HG03095 (cell line): Measurements from ENCODE around the gene CAPN7.
A peak's percentile ranks its signal among the peaks of the same experiment; 100 is the strongest.

Experiments used
- ATAC-seq: cut with Tn5 transposase; IDR thresholded peaks from one replicate; pipeline ENCODE4 v1.9.1; 2021; ENCODE audit warnings: moderate library complexity; ENCODE audit not compliant: unreplicated experiment

CAPN7 gene

GRCh38 chr3:15243822-15244482, 37.9 kb downstream of the CAPN7 start:
- ATAC-seq, result no peak

DNA sequence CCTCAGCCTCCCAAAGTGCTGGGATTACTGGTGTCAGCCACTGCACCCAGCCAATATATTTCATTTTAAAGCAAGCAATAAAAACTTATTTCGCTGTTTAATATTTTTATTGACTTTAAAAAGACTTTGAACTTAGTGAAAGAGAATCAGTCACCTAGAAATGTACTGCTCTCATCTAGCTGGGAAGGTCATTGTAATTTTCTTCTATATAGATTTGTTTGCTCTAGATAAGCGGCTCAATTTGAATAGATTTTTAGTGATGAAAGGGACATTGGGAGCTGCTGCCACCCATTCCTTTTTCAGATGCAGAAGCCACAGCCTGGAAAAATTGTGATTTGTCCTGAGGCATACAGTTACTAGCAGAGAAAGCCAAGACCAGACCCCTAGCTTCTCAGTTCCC, 40.1 kb downstream of the CAPN7 start:
- no peak for ATAC-seq

DNA sequence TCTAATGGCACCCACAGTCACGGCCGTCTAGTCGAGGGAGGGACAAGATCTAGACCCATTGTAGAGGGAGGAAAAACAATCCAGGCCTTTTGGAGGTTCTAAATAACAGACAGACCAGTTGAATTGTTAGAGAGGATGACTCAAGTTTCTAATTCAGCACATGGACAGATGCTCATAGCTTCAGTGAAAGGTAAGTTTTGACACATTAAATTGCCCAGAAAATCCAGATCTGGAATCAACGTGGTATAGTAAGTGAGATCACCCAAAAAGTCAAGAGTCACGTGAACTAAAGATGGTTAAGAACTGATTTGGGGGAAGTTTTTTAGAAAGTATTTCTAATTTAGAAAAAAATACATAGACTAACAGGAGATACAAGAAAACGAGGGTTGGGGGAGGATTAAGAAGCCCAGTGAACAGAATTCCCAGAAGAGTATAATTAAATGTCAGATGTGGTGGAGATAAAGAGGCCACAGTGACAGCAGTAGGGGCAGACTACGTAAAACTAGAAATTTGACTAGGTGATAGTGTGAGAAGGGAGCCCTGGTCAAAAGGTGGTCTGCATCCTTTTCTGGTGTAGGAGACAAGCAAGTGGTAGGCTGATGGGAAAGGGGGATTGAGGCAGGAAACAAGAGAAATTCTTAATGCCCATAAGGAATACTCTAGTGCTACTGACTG, 47.1 kb downstream of the CAPN7 start:
- no peak for ATAC-seq

DNA sequence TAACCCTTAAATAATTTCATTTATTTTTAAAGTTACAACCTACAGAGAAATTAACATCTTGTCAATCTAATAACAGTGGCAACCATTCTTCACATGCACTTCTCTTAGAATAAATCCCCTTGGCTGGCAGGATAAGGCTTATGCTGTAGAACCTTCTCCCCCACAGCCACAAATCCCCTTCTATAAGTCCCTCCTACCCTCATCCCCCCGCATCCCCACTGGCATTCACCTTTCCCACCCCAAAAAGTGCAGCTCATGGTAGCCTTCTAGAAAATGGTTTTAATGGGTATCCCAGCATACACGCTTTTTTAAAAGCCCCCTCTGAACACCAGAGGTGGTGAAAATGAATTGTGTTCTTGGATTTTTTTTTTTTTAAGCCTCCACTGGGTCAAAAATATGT, 49.2 kb downstream of the CAPN7 start:
- no peak for ATAC-seq

DNA sequence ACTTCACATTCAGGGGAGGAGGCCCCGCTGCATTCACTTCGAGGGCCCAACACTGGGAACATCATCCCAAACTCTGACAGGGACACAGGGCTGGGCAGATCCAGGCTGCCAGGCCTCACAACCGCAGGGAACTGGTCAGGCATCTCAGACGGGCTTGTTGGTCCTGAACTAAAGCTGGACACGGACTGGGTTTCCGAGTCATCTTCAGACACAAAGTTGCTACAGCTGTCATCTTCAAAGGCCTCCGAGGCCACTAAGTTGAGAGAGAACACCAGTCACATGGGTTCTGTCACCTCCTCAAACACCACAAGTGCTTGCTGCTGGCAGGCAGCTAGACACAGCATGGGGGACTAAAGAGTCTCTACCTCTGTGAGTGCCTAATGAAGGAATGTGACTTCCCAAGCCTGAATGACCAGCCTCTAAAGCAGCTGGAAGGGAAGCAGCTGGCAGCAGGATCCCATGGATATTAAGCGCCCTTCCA, 50.9 kb downstream of the CAPN7 start:
- ATAC-seq, result no peak

- no peak for ATAC-seq
Measured at GRCh38 chr3:15258720-15259119, 52.7 kb downstream of the CAPN7 start.

DNA sequence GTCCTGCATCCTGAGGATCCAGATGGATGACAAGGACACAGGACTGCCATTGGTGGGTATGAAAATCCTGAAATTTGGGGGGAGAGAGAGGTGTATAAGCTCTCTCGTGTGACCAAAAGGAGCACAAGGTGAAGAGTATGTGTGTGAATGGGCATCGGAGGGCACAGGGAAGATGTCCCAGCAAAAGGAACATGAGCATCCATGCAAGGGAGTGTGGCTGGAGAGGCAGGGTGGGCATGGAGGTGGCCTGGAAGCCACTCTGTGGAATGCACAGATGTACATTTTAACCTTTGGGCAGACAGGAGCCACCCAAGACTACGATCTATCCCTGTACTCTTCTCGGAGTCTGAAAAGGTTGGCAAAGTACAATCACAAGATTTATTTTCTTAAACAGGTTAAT, 54.5 kb downstream of the CAPN7 start:
- no peak for ATAC-seq

DNA sequence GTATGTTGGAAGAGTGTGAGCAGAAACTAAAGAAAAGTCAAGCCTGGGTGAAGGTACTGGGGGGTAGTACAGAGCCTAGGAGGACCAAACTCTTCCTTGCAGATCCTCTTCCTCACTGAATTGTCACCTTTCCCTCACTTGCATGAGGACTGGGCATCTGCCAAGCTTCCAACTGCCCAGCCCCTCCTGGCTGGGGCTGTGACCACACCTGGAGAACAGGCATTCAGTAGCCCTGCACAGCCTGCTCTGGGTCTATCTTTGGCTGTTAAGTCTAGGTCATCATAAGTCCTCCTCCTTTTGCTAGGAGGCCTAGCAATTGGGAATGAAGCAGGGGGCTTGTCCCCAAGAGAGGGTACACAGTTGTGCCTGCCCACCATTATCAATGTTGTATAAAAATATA, 55.2 kb downstream of the CAPN7 start:
- ATAC-seq, result no peak

- ATAC-seq, result no peak
Measured at GRCh38 chr3:15262021-15262420, 56.0 kb downstream of the CAPN7 start.

- no peak for ATAC-seq
Measured at GRCh38 chr3:15263120-15263519, 57.1 kb downstream of the CAPN7 start.

DNA sequence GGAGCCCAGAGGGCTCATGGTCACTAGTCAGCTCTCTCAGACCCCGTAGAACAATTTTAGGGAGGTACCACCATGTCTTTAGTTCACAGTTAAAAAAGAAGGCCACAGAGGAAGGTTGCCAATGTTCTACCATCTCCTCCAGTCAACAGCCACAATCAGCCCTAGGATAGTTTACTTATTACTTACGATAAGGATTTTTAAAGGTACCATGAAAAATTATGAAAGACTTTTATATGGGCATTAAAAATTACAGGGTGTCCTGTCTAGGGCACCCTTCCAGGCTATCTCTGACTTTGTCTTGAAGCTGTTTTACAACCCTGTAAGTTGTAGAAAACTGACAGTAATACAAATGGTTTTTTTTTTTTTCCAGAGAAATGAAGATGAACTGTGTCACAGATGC, 57.9 kb downstream of the CAPN7 start:
- no peak for ATAC-seq

- no peak for ATAC-seq
Measured at GRCh38 chr3:15264486-15264885, 58.4 kb downstream of the CAPN7 start.

GRCh38 chr3:15265655-15266509, 59.8 kb downstream of the CAPN7 start:
- ATAC-seq, result no peak

GRCh38 chr3:15266510-15267376, 60.7 kb downstream of the CAPN7 start:
- ATAC-seq, result no peak

DNA sequence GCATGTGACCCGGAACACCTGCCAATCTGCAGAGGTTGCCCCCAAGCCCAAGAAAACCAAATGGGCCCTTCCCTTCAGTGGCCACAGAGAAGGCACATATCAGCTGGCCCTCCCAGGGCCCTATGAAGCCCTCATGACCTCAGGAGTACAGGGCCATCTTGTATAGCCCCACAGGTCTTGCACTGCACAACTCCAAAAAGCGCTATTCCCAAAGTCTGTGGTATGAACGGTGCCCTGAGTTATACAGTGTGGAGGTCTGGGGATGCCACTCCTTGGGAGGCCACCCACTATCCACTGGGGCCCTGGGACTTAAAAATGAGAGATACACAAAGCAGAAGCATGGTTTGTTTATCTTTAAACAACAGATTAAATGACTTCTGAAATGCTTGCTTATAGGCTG, 61.5 kb downstream of the CAPN7 start:
- no peak for ATAC-seq

DNA sequence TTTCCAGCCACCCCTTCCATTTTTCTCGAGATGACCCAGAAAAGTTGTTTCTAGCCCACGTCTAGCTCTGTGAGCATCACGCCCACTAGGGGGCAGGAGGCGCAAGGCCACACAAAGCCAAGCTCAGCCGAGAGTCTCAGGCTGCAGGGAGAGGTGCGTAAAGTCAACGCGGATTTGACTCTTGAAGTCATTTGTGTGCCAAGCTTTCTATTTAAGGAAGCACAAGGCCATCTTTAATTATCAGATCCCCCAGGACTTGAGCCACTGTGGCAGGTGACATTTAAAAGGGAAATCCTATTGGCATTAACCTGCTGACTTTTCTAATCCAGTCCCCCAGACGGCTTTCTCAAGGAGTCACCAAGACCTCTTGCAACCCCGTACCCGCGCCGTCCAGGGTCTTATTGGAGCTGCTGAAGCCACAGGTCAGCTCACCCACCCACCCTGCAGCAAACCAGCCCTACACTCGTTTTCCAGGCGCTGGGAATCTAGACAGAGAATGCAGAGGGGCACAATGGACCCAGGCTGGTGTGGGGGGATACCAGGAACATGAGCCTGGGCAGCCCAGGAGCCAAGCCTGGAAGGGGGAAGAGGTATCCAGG, 62.1 kb downstream of the CAPN7 start:
- ATAC-seq, result peak; percentile 44

DNA sequence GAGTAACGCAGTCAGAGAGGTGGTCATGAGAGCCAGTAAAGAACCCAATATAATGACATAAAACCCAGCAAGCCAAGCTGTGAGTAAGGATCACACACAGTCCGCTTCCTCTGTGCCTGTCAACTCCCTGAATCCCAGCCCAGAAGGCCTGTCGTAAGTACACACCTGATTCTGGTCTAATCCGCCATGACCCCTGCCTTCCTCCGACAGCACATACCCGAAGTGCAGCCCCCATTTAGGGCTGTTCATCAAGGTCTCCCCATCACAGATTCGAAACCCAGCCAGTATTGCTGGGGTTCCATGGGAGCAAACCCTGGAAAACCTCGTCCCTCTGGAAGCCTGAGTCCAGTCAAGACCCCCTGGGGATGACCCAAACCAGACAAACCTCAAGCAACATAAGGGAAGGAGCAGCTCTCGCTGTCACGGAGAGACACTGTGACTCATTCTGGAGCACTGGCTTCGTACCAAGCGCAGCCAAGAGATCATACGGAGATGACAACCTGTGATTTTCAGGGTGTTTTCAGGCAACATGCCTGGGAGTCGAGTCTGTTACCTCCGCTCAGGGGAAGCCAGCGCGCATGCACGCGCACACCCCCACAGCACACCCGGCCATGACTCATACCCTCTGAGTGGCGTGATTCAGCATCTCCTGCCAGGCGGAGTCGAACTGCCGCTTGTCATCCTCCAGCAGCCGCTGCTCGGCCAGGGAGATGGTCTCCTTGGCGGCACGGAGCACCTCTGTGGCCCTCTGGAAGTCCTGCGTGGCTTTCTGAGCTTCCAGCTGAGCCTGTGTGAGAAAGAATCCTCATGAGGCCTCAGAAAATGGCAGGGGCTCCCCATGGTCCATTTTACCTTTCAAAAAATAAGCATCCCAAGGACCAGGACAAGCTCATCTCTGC, 63.3 kb downstream of the CAPN7 start:
- peak; percentile 44 for ATAC-seq

GRCh38 chr3:15271030-15271429, 65.0 kb downstream of the CAPN7 start:
- ATAC-seq, result no peak

DNA sequence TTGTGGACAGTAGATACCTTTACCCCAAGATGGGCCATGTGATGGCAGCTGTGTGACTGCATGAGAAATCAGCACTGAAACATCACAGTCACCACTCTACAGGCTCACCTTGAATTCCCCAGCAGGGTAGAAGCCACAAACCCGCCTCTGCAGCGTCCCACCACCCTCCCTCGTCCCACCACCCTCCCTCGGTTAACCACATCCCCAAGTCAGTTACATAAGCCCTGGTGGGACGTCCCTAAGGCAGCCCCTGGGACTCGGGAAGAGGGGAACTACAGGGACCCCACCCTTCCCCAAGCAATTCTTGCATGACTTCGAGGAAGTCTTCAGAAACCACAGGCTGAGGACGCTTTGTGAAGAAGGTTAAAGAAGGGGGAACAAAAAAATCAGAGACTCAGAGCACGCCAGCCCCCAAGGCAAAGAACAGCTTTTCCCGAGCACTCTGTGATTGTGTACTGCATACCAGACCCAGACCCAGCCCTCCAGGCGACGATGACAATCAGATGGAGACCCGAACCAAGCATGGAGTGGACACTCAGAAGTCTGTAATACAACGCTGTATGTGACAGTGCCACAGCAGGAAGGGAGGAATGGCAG, 65.8 kb downstream of the CAPN7 start:
- ATAC-seq, result peak; percentile 61
